ENCODE measurements around the gene ADRA2B.

The ADRA2B gene

GRCh38 chr2:96134421-96134820, 18.1 kb upstream of the ADRA2B start:
- no peak for TF ChIP-seq EP300 (IDR thresholded peaks at IDR 0.05; ENCODE audit: borderline replicate concordance)
- no peak for TF ChIP-seq TAF1 (IDR thresholded peaks at IDR 0.05; ENCODE audit: low read depth)
- TF ChIP-seq CREB1 (IDR thresholded peaks at IDR 0.05; ENCODE audit: low read depth): no peak
- TF ChIP-seq USF1 (IDR thresholded peaks at IDR 0.05): no peak
- no peak for TF ChIP-seq RAD21 (IDR thresholded peaks at IDR 0.05; ENCODE audit: low read depth)

DNA sequence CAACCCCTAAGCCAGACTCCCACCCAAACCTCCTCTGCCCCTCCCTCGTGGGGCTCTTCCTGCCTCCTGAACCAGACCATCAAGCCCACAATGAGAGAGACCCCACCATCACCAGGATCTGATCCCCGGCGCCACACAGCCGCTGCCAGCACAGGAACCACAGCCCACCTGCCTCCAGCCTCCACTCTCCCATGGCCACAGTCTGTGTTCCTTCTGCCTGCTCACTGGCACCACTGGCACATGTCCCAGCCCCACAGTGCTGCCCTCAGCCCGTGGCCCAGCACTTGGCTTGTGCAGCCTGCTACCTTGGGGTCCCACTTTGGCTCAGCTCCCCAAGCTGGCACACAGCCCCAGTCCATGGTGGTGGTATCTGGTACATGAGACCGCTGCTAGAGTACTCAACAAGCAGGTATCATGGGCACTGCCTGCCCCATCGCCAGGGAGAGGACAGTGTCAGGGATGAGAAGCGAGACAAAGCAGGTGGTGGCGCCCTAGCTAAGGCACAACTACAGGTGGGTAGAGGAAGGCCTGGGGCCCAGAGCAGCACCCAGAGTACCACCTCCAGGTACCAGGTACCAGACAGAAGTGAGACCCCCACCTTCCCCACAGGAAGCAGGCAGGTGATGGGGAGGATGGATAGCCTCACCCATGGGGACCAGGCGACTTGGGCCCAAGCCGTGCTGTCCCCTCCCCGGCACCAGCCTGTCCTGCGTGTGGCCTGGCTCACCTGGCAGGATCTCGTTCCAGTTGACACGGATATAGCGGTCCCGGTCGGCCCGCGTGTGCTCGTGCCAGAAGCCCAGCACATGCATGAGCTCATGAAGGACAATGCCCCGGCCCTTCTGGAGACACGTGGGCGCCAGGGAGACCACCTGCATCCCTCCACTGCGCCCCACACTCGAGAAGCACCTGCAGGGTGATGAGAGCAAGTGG, 15.7 kb upstream of the ADRA2B start:
- TF ChIP-seq YY1 (IDR thresholded peaks at IDR 0.05; ENCODE audit: low read depth) (no peak), TCF12 (IDR thresholded peaks at IDR 0.05; ENCODE audit: low read depth) (no peak), CEBPB (IDR thresholded peaks at IDR 0.05) (no peak), TEAD4 (IDR thresholded peaks at IDR 0.05) (no peak), USF1 (IDR thresholded peaks at IDR 0.05) (no peak), ZBTB7A (IDR thresholded peaks at IDR 0.05; ENCODE audit: low read depth) (no peak), RAD21 (IDR thresholded peaks at IDR 0.05; ENCODE audit: low read depth) (no peak), CREB1 (IDR thresholded peaks at IDR 0.05; ENCODE audit: low read depth) (no peak), EGR1 (IDR thresholded peaks at IDR 0.05) (no peak), EP300 (IDR thresholded peaks at IDR 0.05; ENCODE audit: borderline replicate concordance) (no peak), TAF1 (IDR thresholded peaks at IDR 0.05; ENCODE audit: low read depth) (no peak), FOXM1 (IDR thresholded peaks at IDR 0.05; ENCODE audit: borderline replicate concordance, low read depth) (no peak), NFIC (IDR thresholded peaks at IDR 0.05) (no peak)
- TF ChIP-seq, protein P1, sequence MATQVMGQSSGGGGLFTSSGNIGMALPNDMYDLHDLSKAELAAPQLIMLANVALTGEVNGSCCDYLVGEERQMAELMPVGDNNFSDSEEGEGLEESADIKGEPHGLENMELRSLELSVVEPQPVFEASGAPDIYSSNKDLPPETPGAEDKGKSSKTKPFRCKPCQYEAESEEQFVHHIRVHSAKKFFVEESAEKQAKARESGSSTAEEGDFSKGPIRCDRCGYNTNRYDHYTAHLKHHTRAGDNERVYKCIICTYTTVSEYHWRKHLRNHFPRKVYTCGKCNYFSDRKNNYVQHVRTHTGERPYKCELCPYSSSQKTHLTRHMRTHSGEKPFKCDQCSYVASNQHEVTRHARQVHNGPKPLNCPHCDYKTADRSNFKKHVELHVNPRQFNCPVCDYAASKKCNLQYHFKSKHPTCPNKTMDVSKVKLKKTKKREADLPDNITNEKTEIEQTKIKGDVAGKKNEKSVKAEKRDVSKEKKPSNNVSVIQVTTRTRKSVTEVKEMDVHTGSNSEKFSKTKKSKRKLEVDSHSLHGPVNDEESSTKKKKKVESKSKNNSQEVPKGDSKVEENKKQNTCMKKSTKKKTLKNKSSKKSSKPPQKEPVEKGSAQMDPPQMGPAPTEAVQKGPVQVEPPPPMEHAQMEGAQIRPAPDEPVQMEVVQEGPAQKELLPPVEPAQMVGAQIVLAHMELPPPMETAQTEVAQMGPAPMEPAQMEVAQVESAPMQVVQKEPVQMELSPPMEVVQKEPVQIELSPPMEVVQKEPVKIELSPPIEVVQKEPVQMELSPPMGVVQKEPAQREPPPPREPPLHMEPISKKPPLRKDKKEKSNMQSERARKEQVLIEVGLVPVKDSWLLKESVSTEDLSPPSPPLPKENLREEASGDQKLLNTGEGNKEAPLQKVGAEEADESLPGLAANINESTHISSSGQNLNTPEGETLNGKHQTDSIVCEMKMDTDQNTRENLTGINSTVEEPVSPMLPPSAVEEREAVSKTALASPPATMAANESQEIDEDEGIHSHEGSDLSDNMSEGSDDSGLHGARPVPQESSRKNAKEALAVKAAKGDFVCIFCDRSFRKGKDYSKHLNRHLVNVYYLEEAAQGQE (IDR thresholded peaks at IDR 0.05; ENCODE audit: low read depth): no peak
- TF ChIP-seq, protein P2, sequence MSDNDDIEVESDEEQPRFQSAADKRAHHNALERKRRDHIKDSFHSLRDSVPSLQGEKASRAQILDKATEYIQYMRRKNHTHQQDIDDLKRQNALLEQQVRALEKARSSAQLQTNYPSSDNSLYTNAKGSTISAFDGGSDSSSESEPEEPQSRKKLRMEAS (IDR thresholded peaks at IDR 0.05): no peak

GRCh38 chr2:96131152-96131812, 14.9 kb upstream of the ADRA2B start:
- TF ChIP-seq USF1 (IDR thresholded peaks at IDR 0.05) (no peak), CEBPB (IDR thresholded peaks at IDR 0.05) (no peak), EGR1 (IDR thresholded peaks at IDR 0.05) (no peak), TCF12 (IDR thresholded peaks at IDR 0.05; ENCODE audit: low read depth) (no peak), YY1 (IDR thresholded peaks at IDR 0.05; ENCODE audit: low read depth) (no peak), ZBTB7A (IDR thresholded peaks at IDR 0.05; ENCODE audit: low read depth) (no peak), NFIC (IDR thresholded peaks at IDR 0.05) (no peak), EP300 (IDR thresholded peaks at IDR 0.05; ENCODE audit: borderline replicate concordance) (no peak), FOXM1 (IDR thresholded peaks at IDR 0.05; ENCODE audit: borderline replicate concordance, low read depth) (no peak), RAD21 (IDR thresholded peaks at IDR 0.05; ENCODE audit: low read depth) (no peak), CREB1 (IDR thresholded peaks at IDR 0.05; ENCODE audit: low read depth) (no peak), TAF1 (IDR thresholded peaks at IDR 0.05; ENCODE audit: low read depth) (no peak)
- TF ChIP-seq, protein P2 (IDR thresholded peaks at IDR 0.05): no peak
- TF ChIP-seq, protein P1 (IDR thresholded peaks at IDR 0.05; ENCODE audit: low read depth): no peak

GRCh38 chr2:96130483-96130882, 14.1 kb upstream of the ADRA2B start:
- TF ChIP-seq YY1 (IDR thresholded peaks at IDR 0.05; ENCODE audit: low read depth) (no peak), RAD21 (IDR thresholded peaks at IDR 0.05; ENCODE audit: low read depth) (no peak), USF1 (IDR thresholded peaks at IDR 0.05) (no peak), NFIC (IDR thresholded peaks at IDR 0.05) (no peak), CEBPB (IDR thresholded peaks at IDR 0.05) (no peak), TEAD4 (IDR thresholded peaks at IDR 0.05) (no peak), ZBTB7A (IDR thresholded peaks at IDR 0.05; ENCODE audit: low read depth) (no peak), TAF1 (IDR thresholded peaks at IDR 0.05; ENCODE audit: low read depth) (no peak), FOXM1 (IDR thresholded peaks at IDR 0.05; ENCODE audit: borderline replicate concordance, low read depth) (no peak), EP300 (IDR thresholded peaks at IDR 0.05; ENCODE audit: borderline replicate concordance) (no peak), EGR1 (IDR thresholded peaks at IDR 0.05) (no peak), CREB1 (IDR thresholded peaks at IDR 0.05; ENCODE audit: low read depth) (no peak)
- TF ChIP-seq, protein P2 (IDR thresholded peaks at IDR 0.05): no peak
- TF ChIP-seq, protein P1 (IDR thresholded peaks at IDR 0.05; ENCODE audit: low read depth): no peak
